Peyer's patch (tissue), 4 donors: ENCODE results near the gene KIAA0408.

ENCODE experiments used
- CTCF ChIP-seq, 6 experiments: fragments of 450-650 bp in 4 of 6; fragments of 200-600 bp in 2 of 6; sonication (generic) in 1 of 6; IDR thresholded peaks; one replicate each; pipeline ENCODE4 v1.5.1; 2017 to 2019; ENCODE audit warnings: antibody characterized with exemption in 6 of 6, mild to moderate bottlenecking in 3 of 6, moderate library complexity in 1 of 6
- POLR2A ChIP-seq, 2 donors: fragments of 450-650 bp; IDR thresholded peaks; one replicate each; pipeline ENCODE4 v1.5.1; 2017; ENCODE audit warnings: antibody characterized with exemption in 2 of 2, mild to moderate bottlenecking in 2 of 2, moderate library complexity in 2 of 2

- TF ChIP-seq POLR2A (IDR thresholded peaks at IDR 0.05) (no peak), CTCF (IDR thresholded peaks at IDR 0.05) (no peak)
Observed at GRCh38 chr6:127453845-127454619, 5.2 kb downstream of the KIAA0408 start.
